Psoas muscle (tissue), 8 donors: ENCODE measurements around the gene USP43. TPM values are rescaled to one million over a fixed set of nuclear protein-coding genes. Genes with fewer than 3 reads are reported as not detected.

Experiments used
- ATAC-seq, 4 donors: fragments of 200-7000 bp; cut with Tn5 transposase; one replicate each; pipeline ENCODE4 v1.9.1; 2020; ENCODE audit warnings: moderate library complexity in 3 of 4, mild to moderate bottlenecking in 2 of 4
- DNase-seq, 2 donors: peaks; one replicate each; pipeline ENCODE4 v3.0.0-alpha.2; 2020
- H3K27ac ChIP-seq: fragments of 200-600 bp; one replicate; pipeline ENCODE4 v1.8.0; 2022
- H3K27me3 ChIP-seq, 3 donors: fragments of 200-600 bp in 1 of 3; one replicate each; pipeline versions ENCODE4 v1.6.1 to v1.8.0; 2013 to 2022; ENCODE audit warnings: low read length in 2 of 3, mild to moderate bottlenecking in 2 of 3, moderate library complexity in 1 of 3; ENCODE audit not compliant: insufficient read depth in 3 of 3
- H3K36me3 ChIP-seq, 2 donors: fragments of 200-600 bp in 1 of 2; one replicate each; pipeline versions ENCODE4 v1.6.1 to v1.8.0; 2013 to 2022; ENCODE audit warnings: low read depth in 1 of 2, mild to moderate bottlenecking in 1 of 2, moderate library complexity in 1 of 2; ENCODE audit not compliant: insufficient read depth in 1 of 2
- H3K4me1 ChIP-seq: fragments of 200-600 bp; one replicate; pipeline ENCODE4 v1.8.0; 2022
- H3K4me3 ChIP-seq: fragments of 200-600 bp; one replicate; pipeline ENCODE4 v1.8.0; 2022; ENCODE audit warnings: mild to moderate bottlenecking
- H3K9me3 ChIP-seq: fragments of 200-600 bp; one replicate; pipeline ENCODE4 v1.8.0; 2022
- CTCF ChIP-seq: fragments of 200-600 bp; IDR thresholded peaks from one replicate; pipeline ENCODE4 v1.8.0; 2022; ENCODE audit warnings: antibody characterized with exemption
- WGBS, 3 donors: extraction: QIAGEN DNeasy Blood & Tissue Kit; methylation state at CpG; one replicate each; pipeline versions ENCODE4 v1.1.6 to v1.1.7; 2013; 5-methylcytosine and 5-hydroxymethylcytosine counted together
- intact Hi-C, 2 donors: fragments of 100-400 bp; cut with DNase I; formaldehyde crosslinking; loops; one replicate each; pipeline versions ENCODE4 v1.11.0 to v1.14.2; 2022
- polyA plus RNA-seq, 3 donors: library from polyadenylated mRNA; stranded (reverse); fragments of 200-250 nt; gene quantifications; one replicate each; pipeline ENCODE4 v1.2.3, GENCODE V29; 2013
- total RNA-seq, 4 donors: library from RNA; stranded (reverse); fragmentation: NEBNext Ultra II Directional in 2 of 4; extraction: Animal tissue kit (Norgen Biotek cat#: 25700) in 2 of 4; gene quantifications; one replicate each; pipeline versions ENCODE4 v1.2.1 to v1.2.4, GENCODE V29; 2021 to 2023
- donor health status: healthy with polysubstance abuse.
- donor health status: DM: no; HTN: no; CAD: no; lungs with moderate emphysema.
- donor health status: Bipolar disorder and iron deficiency.
- donor health status: healthy.
- donor health status: DM: yes; HTN: yes; CAD: no.
- donor health status: DM: no; HTN: no; CAD: no.
- donor health status: DM: no; HTN: no; CAD: no.
- donor health status: DM: yes; HTN: yes; CAD: no.

USP43 gene
- total and polyA plus RNA-seq, 7 donors, result 0.01 to 0.06 (median 0.04) TPM; not detected in 4

GRCh38 chr17:9645851-9646545 is 681 bp downstream of the USP43 start:
- no peak for ATAC-seq
- H3K27me3 ChIP-seq, result peaks cover 7 to 72% (median 17%) of the 10 kb centered on the region in 3 donors
- intact Hi-C loops, result no loop called here

DNA sequence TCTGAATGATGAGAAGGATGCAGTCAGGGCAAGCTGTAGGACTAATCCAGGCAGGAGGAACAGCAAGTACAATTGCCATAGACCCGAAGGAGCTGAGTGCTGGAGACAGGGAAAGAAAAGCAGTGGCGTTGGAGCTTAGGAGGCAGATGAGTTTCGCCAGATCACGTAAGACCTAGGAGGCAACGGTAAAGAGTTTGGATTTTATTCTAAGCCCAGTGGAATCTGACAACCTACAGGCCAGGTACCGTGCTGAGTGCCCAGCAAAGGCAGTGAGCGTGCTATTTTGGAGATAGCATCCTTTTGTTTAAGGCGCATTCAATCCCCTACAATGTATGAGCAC is 1.2 kb downstream of the USP43 start:
- no peak for TF ChIP-seq CTCF
- Histone ChIP-seq H3K4me1 (peaks cover 3% of the 10 kb centered on the region), H3K27me3 (peaks cover 7 to 75% (median 17%) of the 10 kb centered on the region in 3 donors), H3K27ac (no peak overlapping the region), H3K36me3 (no peaks in the 10 kb centered on the region), H3K4me3 (no peak overlapping the region), H3K9me3 (no peaks in the 10 kb centered on the region)
- ATAC-seq (no peak), DNase-seq (no peak)
- intact Hi-C loops, result no loop called here
- WGBS, 3 donors, result 53 to 66% (median 61%) methylated on average over 8 of the region's 8 CpGs

More at GRCh38 chr17:9645851-9646545, 681 bp downstream of the USP43 start:
- peak in 1 of 2 donors; percentile 25 for DNase-seq
- H3K4me3 ChIP-seq, result peak overlapping the region; percentile 61
- 3 to 5% (median 4%) methylated on average over 29 to 51 of the region's 51 CpGs for WGBS, 3 donors
- no peaks in the 10 kb centered on the region for H3K9me3 ChIP-seq
- H3K36me3 ChIP-seq, result no peaks in the 10 kb centered on the region
- peaks cover 3% of the 10 kb centered on the region for H3K4me1 ChIP-seq
- no peak for TF ChIP-seq CTCF
- H3K27ac ChIP-seq, result no peak overlapping the region

- DNase-seq (no peak), ATAC-seq (no peak)
- no peak overlapping the region for H3K4me3 ChIP-seq
- no peak for TF ChIP-seq CTCF
- no peak overlapping the region for H3K27ac ChIP-seq
- intact Hi-C loops, result no loop called here
- H3K36me3 ChIP-seq, result no peaks in the 10 kb centered on the region
- H3K27me3 ChIP-seq, result peaks cover 7 to 77% (median 17%) of the 10 kb centered on the region in 3 donors
- H3K9me3 ChIP-seq, result no peaks in the 10 kb centered on the region
- peaks cover 3% of the 10 kb centered on the region for H3K4me1 ChIP-seq
- WGBS, 3 donors, result 48 to 54% (median 50%) methylated on average over 4 of the region's 4 CpGs
These were observed 1.7 kb downstream of the USP43 start for GRCh38 chr17:9647014-9647413.

- 41 to 48% (median 46%) methylated on average over 3 of the region's 3 CpGs for WGBS, 3 donors
- Histone ChIP-seq H3K27ac (no peak overlapping the region), H3K27me3 (peaks cover 7 to 69% (median 19%) of the 10 kb centered on the region in 3 donors), H3K36me3 (no peaks in the 10 kb centered on the region), H3K4me3 (no peak overlapping the region), H3K9me3 (no peaks in the 10 kb centered on the region), H3K4me1 (peaks cover 3% of the 10 kb centered on the region)
- TF ChIP-seq CTCF, result no peak
- no peak for DNase-seq
- no peak for ATAC-seq
- intact Hi-C loops, result no loop called here
These were observed 3.3 kb downstream of the USP43 start for GRCh38 chr17:9648521-9649110.
